GM12878 (cell line): Measurements from ENCODE around the gene BACE2. TPM values are rescaled to one million over a fixed set of nuclear protein-coding genes. Genes with fewer than 3 reads are reported as not detected.

ENCODE experiments used
- ATAC-seq: fragments of 200-7000 bp; cut with Tn5 transposase; 3 replicates; pipeline ENCODE4 v1.9.1; 2020; ENCODE audit warnings: mild to moderate bottlenecking, moderate library complexity
- BruUV-seq: library from RNA; stranded (reverse); fragments of 400-500 nt; replicated peaks from 2 replicates; lab custom pipeline; 2021; lab: Mats Ljungman, UMichigan
- CTCF ChIA-PET: fragments of 300-600 bp; sonication (Branson Sonifier 250); formaldehyde crosslinking; extraction: SDS; loops from one replicate; lab custom pipeline; 2021; ENCODE audit warnings: inconsistent platforms; lab: Yijun Ruan, JAX
- POLR2A ChIA-PET: fragments of 350-600 bp; formaldehyde crosslinking; extraction: SDS; loops from one replicate; lab custom pipeline; 2021; ENCODE audit warnings: inconsistent platforms; lab: Charles Lee
- RAD21 ChIA-PET: fragments of 300-600 bp; sonication (Branson Sonifier 250); formaldehyde crosslinking; loops from one replicate; lab custom pipeline; 2023; ENCODE audit warnings: antibody characterized with exemption; ENCODE audit not compliant: unreplicated experiment; lab: Charles Lee
- SMC1A ChIA-PET: fragments of 300-600 bp; sonication (Branson Sonifier 250); formaldehyde crosslinking; loops from one replicate; lab custom pipeline; 2023; ENCODE audit not compliant: unreplicated experiment, uncharacterized antibody; lab: Charles Lee
- DNase-seq: peaks from one replicate; pipeline ENCODE4 v3.0.0-alpha.2; 2011; ENCODE audit warnings: low read depth, low spot score
- FAIRE-seq: peaks from 3 replicates; lab custom pipeline; 2011; peaks lifted over from hg19 to GRCh38; lab: Jason Lieb, UNC
- H2AFZ ChIP-seq: 2 replicates; pipeline ENCODE4 v1.6.0; 2011; ENCODE audit warnings: low read depth, low read length, control low read depth; ENCODE audit not compliant: control insufficient read depth
- H3K27ac ChIP-seq: 2 replicates; pipeline ENCODE4 v1.5.1; 2011; ENCODE audit warnings: control low read depth; ENCODE audit not compliant: control insufficient read depth, insufficient read depth
- H3K27me3 ChIP-seq, 2 experiments: replicated peaks in 1 of 2; 2 replicates each; pipeline versions ENCODE4 v1.6.0 to v1.6.1; 2011; ENCODE audit warnings: low read length in 1 of 2; ENCODE audit not compliant: control insufficient read depth in 2 of 2, insufficient read depth in 2 of 2
- H3K36me3 ChIP-seq, 2 experiments: 2 replicates each; pipeline ENCODE4 v1.5.1; 2011; ENCODE audit warnings: low read length in 1 of 2; ENCODE audit not compliant: control insufficient read depth in 2 of 2, insufficient read depth in 2 of 2
- H3K4me1 ChIP-seq: 2 replicates; pipeline ENCODE4 v1.6.1; 2011; ENCODE audit warnings: mild to moderate bottlenecking, low read length, moderate library complexity, mixed read lengths; ENCODE audit not compliant: control insufficient read depth, insufficient read depth
- H3K4me2 ChIP-seq: 2 replicates; pipeline ENCODE4 v1.6.0; 2011; ENCODE audit warnings: control low read depth; ENCODE audit not compliant: control insufficient read depth, insufficient read depth
- H3K4me3 ChIP-seq: fragments of 200-600 bp; sonication (generic); 2 replicates; pipeline ENCODE4 v1.5.1; 2016
- H3K79me2 ChIP-seq: 2 replicates; pipeline ENCODE4 v1.6.0; 2011; ENCODE audit warnings: low read length; ENCODE audit not compliant: control insufficient read depth, insufficient read depth
- H3K9ac ChIP-seq: 2 replicates; pipeline ENCODE4 v1.8.0; 2011; ENCODE audit warnings: low read length, control low read depth, mixed read lengths; ENCODE audit not compliant: control insufficient read depth, insufficient read depth
- H3K9me3 ChIP-seq: replicated peaks from 3 replicates; pipeline ENCODE4 v1.5.1; 2011; ENCODE audit warnings: mild to moderate bottlenecking, low read length; ENCODE audit not compliant: control insufficient read depth, insufficient read depth
- H4K20me1 ChIP-seq: 2 replicates; pipeline ENCODE4 v1.6.0; 2011; ENCODE audit not compliant: control insufficient read depth, insufficient read depth
- BMI1 ChIP-seq: fragments of 450-650 bp; IDR thresholded peaks from 2 replicates; pipeline ENCODE4 v1.6.1; 2016; ENCODE audit warnings: mild to moderate bottlenecking, moderate library complexity, borderline replicate concordance
- CBFB ChIP-seq: IDR thresholded peaks from 2 replicates; pipeline ENCODE4 v1.6.1; 2016; ENCODE audit warnings: antibody characterized with exemption, low read depth
- CREM ChIP-seq: IDR thresholded peaks from 2 replicates; pipeline ENCODE4 v1.6.1; 2014; ENCODE audit warnings: antibody characterized with exemption, low read depth
- EED ChIP-seq: sonication (generic); IDR thresholded peaks from 2 replicates; pipeline ENCODE4 v1.6.1; 2016; ENCODE audit warnings: antibody characterized with exemption, low read depth
- ESRRA ChIP-seq: IDR thresholded peaks from 2 replicates; pipeline ENCODE4 v1.6.1; 2012; ENCODE audit warnings: mild to moderate bottlenecking, low read length, improper control_type of control experiment
- HDGF ChIP-seq: fragments of 450-650 bp; IDR thresholded peaks from 2 replicates; pipeline ENCODE4 v1.6.1; 2016; ENCODE audit warnings: antibody characterized with exemption
- IKZF2 ChIP-seq, 2 experiments: fragments of 450-650 bp; IDR thresholded peaks; 2 replicates each; pipeline ENCODE4 v1.6.1; 2017; ENCODE audit warnings: mild to moderate bottlenecking in 2 of 2, moderate library complexity in 2 of 2
- LARP7 ChIP-seq: fragments of 450-650 bp; IDR thresholded peaks from 2 replicates; pipeline ENCODE4 v1.6.1; 2017; ENCODE audit warnings: mild to moderate bottlenecking
- MEF2B ChIP-seq: fragments of 450-650 bp; IDR thresholded peaks from 2 replicates; pipeline ENCODE4 v1.6.1; 2018; ENCODE audit warnings: mild to moderate bottlenecking, moderate library complexity; ENCODE audit not compliant: partially characterized antibody, poor library complexity, severe bottlenecking
- MTA3 ChIP-seq: IDR thresholded peaks from 2 replicates; pipeline ENCODE4 v1.6.1; 2012; ENCODE audit warnings: low read length, inconsistent platforms, borderline replicate concordance
- NBN ChIP-seq: fragments of 450-650 bp; IDR thresholded peaks from 2 replicates; pipeline ENCODE4 v1.6.1; 2016
- PAX5 ChIP-seq: IDR thresholded peaks from 2 replicates; pipeline ENCODE4 v1.6.1; 2011; ENCODE audit warnings: low read depth, low read length, borderline replicate concordance
- PAX8 ChIP-seq: fragments of 450-650 bp; IDR thresholded peaks from 2 replicates; pipeline ENCODE4 v1.6.1; 2017; ENCODE audit warnings: mild to moderate bottlenecking, moderate library complexity
- POLR2AphosphoS2 ChIP-seq: IDR thresholded peaks from 2 replicates; pipeline ENCODE4 v1.6.1; 2011; ENCODE audit warnings: low read depth, mild to moderate bottlenecking, low read length, improper control_type of control experiment, moderate library complexity
- RAD51 ChIP-seq: fragments of 450-650 bp; IDR thresholded peaks from 2 replicates; pipeline ENCODE4 v1.6.1; 2016; ENCODE audit warnings: moderate library complexity, mild to moderate bottlenecking, inconsistent platforms
- RELA ChIP-seq: fragments of 450-650 bp; IDR thresholded peaks from 2 replicates; pipeline ENCODE4 v1.8.0; 2014; ENCODE audit warnings: borderline replicate concordance; ENCODE audit not compliant: partially characterized antibody
- RUNX3 ChIP-seq: IDR thresholded peaks from 2 replicates; pipeline ENCODE4 v1.6.1; 2012; ENCODE audit warnings: low read length, inconsistent platforms
- SIN3A ChIP-seq: IDR thresholded peaks from 2 replicates; pipeline ENCODE4 v1.6.1; 2012; ENCODE audit warnings: low read depth, low read length, improper control_type of control experiment
- SMAD1 ChIP-seq: fragments of 450-650 bp; IDR thresholded peaks from 2 replicates; pipeline ENCODE4 v1.6.1; 2018; ENCODE audit warnings: mild to moderate bottlenecking, low read depth; ENCODE audit not compliant: partially characterized antibody
- SMC3 ChIP-seq: IDR thresholded peaks from 2 replicates; pipeline ENCODE4 v1.6.1; 2011; ENCODE audit warnings: low read length, improper control_type of control experiment, borderline replicate concordance
- SRF ChIP-seq, 2 experiments: IDR thresholded peaks; 2 replicates each; pipeline ENCODE4 v1.6.1; 2011; ENCODE audit warnings: low read depth in 2 of 2, low read length in 2 of 2, mild to moderate bottlenecking in 1 of 2, moderate library complexity in 1 of 2
- TARDBP ChIP-seq: IDR thresholded peaks from 2 replicates; pipeline ENCODE4 v1.6.1; 2016; ENCODE audit warnings: borderline replicate concordance
- TCF7 ChIP-seq: IDR thresholded peaks from 2 replicates; pipeline ENCODE4 v1.6.1; 2014; ENCODE audit warnings: antibody characterized with exemption, borderline replicate concordance
- ZNF217 ChIP-seq: fragments of 450-650 bp; IDR thresholded peaks from 2 replicates; pipeline ENCODE4 v1.6.1; 2017; ENCODE audit warnings: antibody characterized with exemption, mild to moderate bottlenecking
- WGBS: methylation state at CpG from one replicate; pipeline ENCODE4 v1.1.6; 2016; ENCODE audit warnings: low lambda C conversion rate; ENCODE audit not compliant: insufficient replicate concordance, insufficient coverage; ENCODE audit errors: missing lambda C conversion rate; 5-methylcytosine and 5-hydroxymethylcytosine counted together
- in situ Hi-C: fragments of 300-500 bp; cut with MboI; formaldehyde crosslinking; loops from 9 replicates; pipeline ENCODE4 v1.14.3; 2018; ENCODE audit warnings: mixed read lengths
- intact Hi-C: fragments of 100-400 bp; cut with micrococcal nuclease; formaldehyde crosslinking; loops from one replicate; pipeline ENCODE4 v1.14.2; 2022; ENCODE audit not compliant: unreplicated experiment
- polyA plus RNA-seq, 11 experiments: library from polyadenylated mRNA; depleted of rRNA in 4 of 11; unstranded in 6 of 11; stranded (reverse) in 5 of 11; fragments of >200 nt; fragmentation: Nextera tagmentation in 4 of 11; fragmentation: Illumina TruSeq in 1 of 11; extraction: Ambion mirVana in 4 of 11; extraction: Trizol in 1 of 11; gene quantifications; 1 replicate in 1 of 11; 2 replicates in 10 of 11; pipeline versions ENCODE4 v1.2.1 to v1.2.3, GENCODE V29; 2011 to 2016; ENCODE audit warnings: inconsistent platforms in 2 of 11, missing spikeins in 2 of 11, low read depth in 1 of 11
- total RNA-seq, 4 experiments: library from RNA; depleted of rRNA in 3 of 4; stranded (reverse); fragments of >200 nt in 3 of 4; fragmentation: Illumina TruSeq in 1 of 4; extraction: Trizol in 1 of 4; gene quantifications; 2 replicates each; pipeline versions ENCODE4 v1.2.1 to v1.2.3, GENCODE V29; 2013 to 2021
- TF ChIP-seq, protein P1 (sequence below): fragments of 450-650 bp; IDR thresholded peaks from 2 replicates; pipeline ENCODE4 v1.6.1; 2016; ENCODE audit warnings: mild to moderate bottlenecking

BACE2 gene
- total and polyA plus RNA-seq, 10 of the 15 experiments (the other 5 are each of a cell fraction or from before 2014, with no cell fraction given), result 0.04 to 0.69 (median 0.18) TPM; not detected in 5

DNA sequence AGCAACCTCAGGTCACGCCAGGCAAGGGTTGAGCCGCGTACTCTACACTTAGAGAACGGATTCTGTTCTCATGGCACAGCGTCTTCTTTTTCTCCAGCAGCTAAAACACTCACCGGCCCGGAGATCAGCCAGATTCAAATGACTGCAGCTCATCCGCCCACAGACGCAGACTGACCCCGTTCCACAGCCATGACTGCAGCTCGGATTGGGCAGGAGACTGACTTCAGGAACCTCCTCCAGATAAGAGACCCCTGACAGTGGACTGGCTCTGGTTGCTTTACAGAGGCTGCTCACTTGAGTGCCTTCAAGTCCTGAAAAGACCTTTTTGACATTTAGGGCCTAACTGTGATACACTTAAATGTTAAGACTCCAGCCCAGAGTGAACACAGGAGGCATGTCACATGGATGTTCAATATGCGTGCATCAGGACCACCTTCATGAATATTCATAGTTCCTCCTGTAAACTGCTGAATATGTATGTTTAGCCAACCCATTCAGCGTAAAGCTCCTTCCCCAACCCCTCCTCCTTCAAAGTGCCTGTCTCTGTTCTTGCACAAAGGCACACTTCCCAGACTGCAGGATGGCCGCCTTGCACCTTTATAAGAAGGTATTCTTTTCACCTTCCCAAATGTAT is 42.6 kb downstream of the BACE2 start:
- no TSS peak for BruUV-seq
- ATAC-seq, result no peak
- FAIRE-seq, result no peak

DNA sequence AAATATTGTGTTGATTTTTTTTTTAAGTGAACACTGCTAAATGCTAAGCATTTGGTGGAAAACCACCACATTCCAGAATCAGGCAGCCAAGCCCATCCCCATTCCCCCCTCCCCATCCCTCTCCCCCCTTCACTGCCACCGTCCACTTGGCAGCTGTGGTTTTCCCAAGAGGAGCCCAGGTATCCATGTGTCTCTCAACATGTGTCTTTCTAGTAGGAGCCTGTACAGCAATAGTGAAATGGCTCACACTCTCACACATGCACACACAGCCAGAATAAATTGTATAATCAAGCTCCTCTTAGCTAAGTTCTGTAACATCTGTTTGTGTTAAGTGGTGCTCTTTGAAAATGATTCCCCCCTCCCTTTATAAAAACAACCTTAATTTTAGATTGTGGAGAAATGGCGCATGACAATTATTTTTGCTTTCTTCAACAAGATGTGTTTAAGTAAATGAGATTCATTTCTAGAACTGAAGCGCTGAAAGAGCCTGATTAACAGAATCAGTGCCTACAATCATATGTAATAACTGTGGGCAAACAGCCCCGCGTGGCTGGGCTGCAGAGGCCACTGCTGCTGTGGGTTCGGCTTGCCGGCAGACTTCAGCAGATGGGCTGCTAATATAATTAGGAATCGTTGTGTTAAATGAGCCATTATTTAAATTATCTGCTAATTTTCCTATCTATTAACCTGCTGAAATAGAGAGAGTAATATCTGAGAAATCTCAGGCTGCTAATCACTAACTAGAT is 43.3 kb downstream of the BACE2 start:
- Histone ChIP-seq H3K36me3 (no peaks in the 10 kb centered on the region), H3K4me2 (no peak overlapping the region), H3K9me3 (no peaks in the 10 kb centered on the region), H4K20me1 (no peaks in the 10 kb centered on the region), H3K27me3 (no peaks in the 10 kb centered on the region; a peak in 1 of 4 replicates), H3K79me2 (no peaks in the 10 kb centered on the region), H3K9ac (no peak overlapping the region), H3K27ac (no peak overlapping the region), H2AFZ (no peak overlapping the region), H3K4me3 (no peak overlapping the region), H3K4me1 (no peaks in the 10 kb centered on the region)
- ATAC-seq (no peak), DNase-seq (no peak), FAIRE-seq (no peak)
- ChIA-PET POLR2A (no interaction called here), SMC1A (no interaction called here), RAD21 (no interaction called here), CTCF (no interaction called here)
- in situ Hi-C loops (no loop called here), intact Hi-C loops (no loop called here)
- WGBS, result 64% methylated on average over 7 of the region's 8 CpGs
- BruUV-seq, result no TSS peak
- no peak for TF ChIP-seq EED
- no peak for TF ChIP-seq RELA
- no peak for TF ChIP-seq SRF (IDR thresholded peaks at IDR 0.05; ENCODE audit: low read depth in 2 of 2, low read length in 2 of 2)
- TF ChIP-seq BMI1, result no peak
- no peak for TF ChIP-seq TARDBP
- TF ChIP-seq PAX8, result no peak
- TF ChIP-seq, protein P1, sequence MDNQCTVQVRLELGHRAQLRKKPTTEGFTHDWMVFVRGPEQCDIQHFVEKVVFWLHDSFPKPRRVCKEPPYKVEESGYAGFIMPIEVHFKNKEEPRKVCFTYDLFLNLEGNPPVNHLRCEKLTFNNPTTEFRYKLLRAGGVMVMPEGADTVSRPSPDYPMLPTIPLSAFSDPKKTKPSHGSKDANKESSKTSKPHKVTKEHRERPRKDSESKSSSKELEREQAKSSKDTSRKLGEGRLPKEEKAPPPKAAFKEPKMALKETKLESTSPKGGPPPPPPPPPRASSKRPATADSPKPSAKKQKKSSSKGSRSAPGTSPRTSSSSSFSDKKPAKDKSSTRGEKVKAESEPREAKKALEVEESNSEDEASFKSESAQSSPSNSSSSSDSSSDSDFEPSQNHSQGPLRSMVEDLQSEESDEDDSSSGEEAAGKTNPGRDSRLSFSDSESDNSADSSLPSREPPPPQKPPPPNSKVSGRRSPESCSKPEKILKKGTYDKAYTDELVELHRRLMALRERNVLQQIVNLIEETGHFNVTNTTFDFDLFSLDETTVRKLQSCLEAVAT, result no peak
- TF ChIP-seq CREM, result no peak
- no peak for TF ChIP-seq SIN3A
- no peak for TF ChIP-seq LARP7
- no peak for TF ChIP-seq SMAD1
- TF ChIP-seq TCF7, result no peak
- no peak for TF ChIP-seq PAX5
- no peak for TF ChIP-seq MEF2B

More for the DNA sequence above, 42.6 kb downstream of the BACE2 start:
- no peak overlapping the region for H3K9ac ChIP-seq
- no peaks in the 10 kb centered on the region for H3K4me1 ChIP-seq
- no peaks in the 10 kb centered on the region for H3K79me2 ChIP-seq
- ChIA-PET SMC1A (no interaction called here), CTCF (no interaction called here), RAD21 (no interaction called here), POLR2A (no interaction called here)
- no peaks in the 10 kb centered on the region for H3K9me3 ChIP-seq
- no peak for TF ChIP-seq CBFB
- no peak for TF ChIP-seq RAD51
- TF ChIP-seq ZNF217, result no peak
- no peak for TF ChIP-seq HDGF
- no peak for TF ChIP-seq EED
- no peak for TF ChIP-seq SMC3
- no peak for TF ChIP-seq RUNX3
- TF ChIP-seq MTA3, result no peak
- TF ChIP-seq IKZF2 (IDR thresholded peaks at IDR 0.05), result no peak
- TF ChIP-seq POLR2AphosphoS2, result no peak
- no peak for TF ChIP-seq NBN
- TF ChIP-seq ESRRA, result no peak
- H3K27me3 ChIP-seq, result no peaks in the 10 kb centered on the region; a peak in 1 of 4 replicates
- H3K4me2 ChIP-seq, result no peak overlapping the region
- DNase-seq, result no peak
- H2AFZ ChIP-seq, result no peak overlapping the region
- no peak overlapping the region for H3K27ac ChIP-seq
- no peak overlapping the region for H3K4me3 ChIP-seq
- 50% methylated on average over 14 of the region's 14 CpGs for WGBS
- in situ Hi-C loops (no loop called here), intact Hi-C loops (no loop called here)
- H3K36me3 ChIP-seq, result no peaks in the 10 kb centered on the region
- no peaks in the 10 kb centered on the region for H4K20me1 ChIP-seq
